ENCODE results near the gene ATG16L2.

DNA sequence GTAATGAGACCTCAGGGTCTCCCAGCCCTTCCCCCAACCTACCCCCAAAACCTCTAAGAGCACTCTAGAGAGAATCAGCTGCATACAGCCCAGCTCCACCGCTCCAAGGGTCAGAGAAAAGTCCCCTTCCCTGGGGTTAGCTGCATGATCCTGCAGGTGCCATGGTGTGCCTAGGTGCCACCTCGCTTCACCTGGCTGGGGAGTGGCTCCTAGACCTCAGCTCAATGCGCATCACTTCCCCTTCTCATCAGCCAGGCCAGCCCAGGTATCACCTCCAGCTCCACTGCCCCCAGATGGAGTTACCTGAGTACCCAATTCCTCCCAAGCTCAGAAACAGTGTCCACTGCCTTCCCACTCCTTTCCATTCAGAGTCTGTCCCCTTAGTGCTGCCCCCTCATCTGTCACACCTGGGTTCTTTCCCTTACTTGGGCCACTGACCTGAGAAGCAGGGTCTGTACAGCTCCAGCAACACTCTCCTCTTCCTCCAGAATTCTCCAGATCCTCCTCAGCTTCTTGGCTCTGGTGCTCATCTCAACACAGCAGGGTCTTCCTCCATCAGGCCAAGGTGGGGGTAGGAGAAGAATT is 21.7 kb upstream of the ATG16L2 start:
- TF ChIP-seq, protein P1, sequence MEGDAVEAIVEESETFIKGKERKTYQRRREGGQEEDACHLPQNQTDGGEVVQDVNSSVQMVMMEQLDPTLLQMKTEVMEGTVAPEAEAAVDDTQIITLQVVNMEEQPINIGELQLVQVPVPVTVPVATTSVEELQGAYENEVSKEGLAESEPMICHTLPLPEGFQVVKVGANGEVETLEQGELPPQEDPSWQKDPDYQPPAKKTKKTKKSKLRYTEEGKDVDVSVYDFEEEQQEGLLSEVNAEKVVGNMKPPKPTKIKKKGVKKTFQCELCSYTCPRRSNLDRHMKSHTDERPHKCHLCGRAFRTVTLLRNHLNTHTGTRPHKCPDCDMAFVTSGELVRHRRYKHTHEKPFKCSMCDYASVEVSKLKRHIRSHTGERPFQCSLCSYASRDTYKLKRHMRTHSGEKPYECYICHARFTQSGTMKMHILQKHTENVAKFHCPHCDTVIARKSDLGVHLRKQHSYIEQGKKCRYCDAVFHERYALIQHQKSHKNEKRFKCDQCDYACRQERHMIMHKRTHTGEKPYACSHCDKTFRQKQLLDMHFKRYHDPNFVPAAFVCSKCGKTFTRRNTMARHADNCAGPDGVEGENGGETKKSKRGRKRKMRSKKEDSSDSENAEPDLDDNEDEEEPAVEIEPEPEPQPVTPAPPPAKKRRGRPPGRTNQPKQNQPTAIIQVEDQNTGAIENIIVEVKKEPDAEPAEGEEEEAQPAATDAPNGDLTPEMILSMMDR (IDR thresholded peaks at IDR 0.05; ENCODE audit: insufficient read depth, low read length), result no peak
- TF ChIP-seq SPI1 (IDR thresholded peaks at IDR 0.05; ENCODE audit: borderline replicate concordance, low read depth) (no peak), POLR2AphosphoS5 (IDR thresholded peaks at IDR 0.05; ENCODE audit: low read depth) (no peak)
- TF ChIP-seq, protein P2, sequence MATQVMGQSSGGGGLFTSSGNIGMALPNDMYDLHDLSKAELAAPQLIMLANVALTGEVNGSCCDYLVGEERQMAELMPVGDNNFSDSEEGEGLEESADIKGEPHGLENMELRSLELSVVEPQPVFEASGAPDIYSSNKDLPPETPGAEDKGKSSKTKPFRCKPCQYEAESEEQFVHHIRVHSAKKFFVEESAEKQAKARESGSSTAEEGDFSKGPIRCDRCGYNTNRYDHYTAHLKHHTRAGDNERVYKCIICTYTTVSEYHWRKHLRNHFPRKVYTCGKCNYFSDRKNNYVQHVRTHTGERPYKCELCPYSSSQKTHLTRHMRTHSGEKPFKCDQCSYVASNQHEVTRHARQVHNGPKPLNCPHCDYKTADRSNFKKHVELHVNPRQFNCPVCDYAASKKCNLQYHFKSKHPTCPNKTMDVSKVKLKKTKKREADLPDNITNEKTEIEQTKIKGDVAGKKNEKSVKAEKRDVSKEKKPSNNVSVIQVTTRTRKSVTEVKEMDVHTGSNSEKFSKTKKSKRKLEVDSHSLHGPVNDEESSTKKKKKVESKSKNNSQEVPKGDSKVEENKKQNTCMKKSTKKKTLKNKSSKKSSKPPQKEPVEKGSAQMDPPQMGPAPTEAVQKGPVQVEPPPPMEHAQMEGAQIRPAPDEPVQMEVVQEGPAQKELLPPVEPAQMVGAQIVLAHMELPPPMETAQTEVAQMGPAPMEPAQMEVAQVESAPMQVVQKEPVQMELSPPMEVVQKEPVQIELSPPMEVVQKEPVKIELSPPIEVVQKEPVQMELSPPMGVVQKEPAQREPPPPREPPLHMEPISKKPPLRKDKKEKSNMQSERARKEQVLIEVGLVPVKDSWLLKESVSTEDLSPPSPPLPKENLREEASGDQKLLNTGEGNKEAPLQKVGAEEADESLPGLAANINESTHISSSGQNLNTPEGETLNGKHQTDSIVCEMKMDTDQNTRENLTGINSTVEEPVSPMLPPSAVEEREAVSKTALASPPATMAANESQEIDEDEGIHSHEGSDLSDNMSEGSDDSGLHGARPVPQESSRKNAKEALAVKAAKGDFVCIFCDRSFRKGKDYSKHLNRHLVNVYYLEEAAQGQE (IDR thresholded peaks at IDR 0.05; ENCODE audit: insufficient replicate concordance, low read depth), result no peak

Data from HL-60 (cell line).